IMR-90 (cell line): ENCODE results near the gene FGF12. TPM values are rescaled to one million over a fixed set of nuclear protein-coding genes. Genes with fewer than 3 reads are reported as not detected.

Experiments
- ATAC-seq: fragments of 200-7000 bp; cut with Tn5 transposase; 2 replicates; pipeline ENCODE4 v1.9.1; 2020; ENCODE audit warnings: low read depth, mild to moderate bottlenecking, moderate library complexity
- BruUV-seq: library from RNA; stranded (reverse); fragments of 400-500 nt; replicated peaks from 2 replicates; lab custom pipeline; 2021; lab: Mats Ljungman, UMichigan
- CTCF ChIA-PET: fragments of 300-600 bp; formaldehyde crosslinking; extraction: SDS; loops from one replicate; lab custom pipeline; 2021; ENCODE audit warnings: antibody characterized with exemption; lab: Yijun Ruan, JAX
- POLR2A ChIA-PET: fragments of 300-600 bp; sonication (Branson Sonifier 250); formaldehyde crosslinking; loops from one replicate; lab custom pipeline; 2022; ENCODE audit warnings: antibody characterized with exemption; ENCODE audit not compliant: unreplicated experiment; lab: Charles Lee
- DNase-seq: peaks from one replicate; pipeline ENCODE4 v3.0.0; 2013
- H2AFZ ChIP-seq: replicated peaks from 2 replicates; pipeline ENCODE3; 2013; ENCODE audit warnings: low read length, mild to moderate bottlenecking; ENCODE audit not compliant: poor library complexity
- H2AK5ac ChIP-seq: 2 replicates; pipeline ENCODE4 v1.6.1; 2013; ENCODE audit warnings: low read depth, low read length, inconsistent platforms
- H2AK9ac ChIP-seq: replicated peaks from 2 replicates; pipeline ENCODE3; 2013; ENCODE audit warnings: mild to moderate bottlenecking, low read depth, low read length, moderate library complexity; ENCODE audit not compliant: poor library complexity
- H2BK120ac ChIP-seq: 2 replicates; pipeline ENCODE4 v1.6.1; 2013; ENCODE audit warnings: low read depth, low read length, inconsistent platforms
- H2BK15ac ChIP-seq: 3 replicates; pipeline ENCODE4 v1.6.1; 2013; ENCODE audit warnings: low read depth, low read length, inconsistent platforms
- H2BK20ac ChIP-seq: 2 replicates; pipeline ENCODE4 v1.6.1; 2013; ENCODE audit warnings: low read depth, mild to moderate bottlenecking, inconsistent platforms, low read length, moderate library complexity
- H2BK5ac ChIP-seq: 2 replicates; pipeline ENCODE4 v1.6.1; 2013; ENCODE audit warnings: mild to moderate bottlenecking, low read depth, low read length, inconsistent platforms; ENCODE audit not compliant: poor library complexity, severe bottlenecking
- H3K14ac ChIP-seq: replicated peaks from 2 replicates; pipeline ENCODE4 v1.6.1; 2013; ENCODE audit warnings: low read depth, low read length, inconsistent platforms
- H3K18ac ChIP-seq: 2 replicates; pipeline ENCODE4 v1.6.1; 2013; ENCODE audit warnings: low read depth, low read length, control low read depth
- H3K23ac ChIP-seq: 2 replicates; pipeline ENCODE4 v1.6.1; 2013; ENCODE audit warnings: low read depth, low read length, inconsistent platforms
- H3K27ac ChIP-seq: 2 replicates; pipeline ENCODE4 v1.5.1; 2013; ENCODE audit warnings: mild to moderate bottlenecking, control low read depth, low read length; ENCODE audit not compliant: insufficient read depth
- H3K27me3 ChIP-seq: 2 replicates; pipeline ENCODE4 v1.6.1; 2013; ENCODE audit warnings: low read length; ENCODE audit not compliant: control insufficient read depth, insufficient read depth
- H3K36me3 ChIP-seq: 2 replicates; pipeline ENCODE4 v1.6.1; 2013; ENCODE audit warnings: low read length, mixed read lengths; ENCODE audit not compliant: control insufficient read depth, insufficient read depth
- H3K4ac ChIP-seq: 2 replicates; pipeline ENCODE4 v1.6.1; 2013; ENCODE audit warnings: low read depth, low read length, inconsistent platforms
- H3K4me1 ChIP-seq: 2 replicates; pipeline ENCODE4 v1.6.1; 2013; ENCODE audit warnings: low read length, mixed read lengths; ENCODE audit not compliant: control insufficient read depth, insufficient read depth
- H3K4me2 ChIP-seq: 2 replicates; pipeline ENCODE4 v1.6.1; 2013; ENCODE audit warnings: low read depth, mild to moderate bottlenecking, control low read depth, low read length, moderate library complexity
- H3K4me3 ChIP-seq: 2 replicates; pipeline ENCODE4 v1.5.1; 2013; ENCODE audit warnings: low read depth, mild to moderate bottlenecking, control low read depth, low read length, moderate library complexity; ENCODE audit not compliant: insufficient read depth
- H3K56ac ChIP-seq: 2 replicates; pipeline ENCODE4 v1.6.1; 2013; ENCODE audit warnings: low read length, inconsistent platforms; ENCODE audit not compliant: insufficient read depth; ENCODE audit errors: extremely low read depth
- H3K79me1 ChIP-seq, 2 experiments: 2 replicates each; pipeline ENCODE4 v1.6.1; 2013; ENCODE audit warnings: low read length in 2 of 2, inconsistent platforms in 1 of 2, low read depth in 1 of 2
- H3K9ac ChIP-seq: 2 replicates; pipeline ENCODE4 v1.6.1; 2013; ENCODE audit warnings: low read depth, low read length, control low read depth
- H3K9me1 ChIP-seq: 2 replicates; pipeline ENCODE4 v1.6.1; 2013; ENCODE audit warnings: low read length, inconsistent platforms; ENCODE audit not compliant: insufficient read depth
- H3K9me3 ChIP-seq: 2 replicates; pipeline ENCODE4 v1.6.1; 2013; ENCODE audit warnings: low read length; ENCODE audit not compliant: control insufficient read depth, insufficient read depth
- H4K20me1 ChIP-seq: 2 replicates; pipeline ENCODE4 v1.6.1; 2013; ENCODE audit warnings: low read length, inconsistent platforms; ENCODE audit not compliant: insufficient read depth
- H4K5ac ChIP-seq: 2 replicates; pipeline ENCODE4 v1.6.1; 2013; ENCODE audit warnings: mild to moderate bottlenecking, low read depth, low read length, control low read depth
- H4K8ac ChIP-seq, 2 experiments: 2 replicates each; pipeline ENCODE4 v1.6.1; 2013; ENCODE audit warnings: low read depth in 2 of 2, low read length in 2 of 2, control low read depth in 1 of 2, inconsistent platforms in 1 of 2
- H4K91ac ChIP-seq: 2 replicates; pipeline ENCODE4 v1.6.1; 2013; ENCODE audit warnings: low read depth, low read length, inconsistent platforms; ENCODE audit not compliant: insufficient read depth
- CEBPB ChIP-seq: IDR thresholded peaks from 2 replicates; pipeline ENCODE4 v1.6.1; 2012; ENCODE audit warnings: low read depth, low read length, improper control_type of control experiment
- CTCF ChIP-seq: conservative IDR thresholded peaks from 2 replicates; pipeline ENCODE4 v1.5.1; 2012; ENCODE audit warnings: mild to moderate bottlenecking, low read depth, low read length, improper control_type of control experiment
- FOS ChIP-seq: fragments of 150-350 bp; IDR thresholded peaks from 2 replicates; pipeline ENCODE4 v1.6.1; 2016; ENCODE audit warnings: low read depth, low read length
- MXI1 ChIP-seq: IDR thresholded peaks from 2 replicates; pipeline ENCODE4 v1.6.1; 2012; ENCODE audit warnings: low read depth, mild to moderate bottlenecking, low read length, moderate library complexity, borderline replicate concordance
- RCOR1 ChIP-seq: IDR thresholded peaks from 2 replicates; pipeline ENCODE4 v1.6.1; 2012; ENCODE audit warnings: mild to moderate bottlenecking, low read length, improper control_type of control experiment; ENCODE audit not compliant: insufficient replicate concordance
- RFX5 ChIP-seq: IDR thresholded peaks from 2 replicates; pipeline ENCODE4 v1.8.0; 2012; ENCODE audit warnings: low read depth, mild to moderate bottlenecking, low read length, moderate library complexity
- WGBS, 2 experiments: methylation state at CpG; one replicate each; pipeline versions ENCODE4 v1.1.5 to v1.1.7; 2013; ENCODE audit warnings: missing lambda C conversion rate in 2 of 2; ENCODE audit not compliant: insufficient read length in 1 of 2; ENCODE audit errors: extremely low coverage in 2 of 2; 5-methylcytosine and 5-hydroxymethylcytosine counted together
- dilution Hi-C: fragments of 300-500 bp; cut with HindIII; formaldehyde crosslinking; loops from one replicate; pipeline ENCODE4 v1.14.3; 2018; ENCODE audit warnings: low sequenced_read_pairs; ENCODE audit not compliant: unreplicated experiment
- in situ Hi-C: fragments of 300-500 bp; cut with MboI; formaldehyde crosslinking; loops from 3 replicates; pipeline ENCODE4 v1.14.3; 2019; ENCODE audit warnings: low sequenced_read_pairs, inconsistent platforms, mixed read lengths
- intact Hi-C: fragments of 100-400 bp; cut with micrococcal nuclease; formaldehyde crosslinking; loops from 2 replicates; pipeline ENCODE4 v1.10.0; 2022
- polyA plus RNA-seq, 3 experiments: library from polyadenylated mRNA; depleted of rRNA; stranded (reverse); fragments of >200 nt; gene quantifications; 2 replicates each; pipeline ENCODE4 v1.2.3, GENCODE V29; 2012; ENCODE audit warnings: low replicate concordance in 1 of 3
- total RNA-seq: library from RNA; depleted of rRNA; stranded (reverse); fragments of >200 nt; gene quantifications from 2 replicates; pipeline ENCODE4 v1.2.3, GENCODE V29; 2012

The FGF12 gene
- total and polyA plus RNA-seq, 2 of the 4 experiments (the other 2 are of a cell fraction): not detected

GRCh38 chr3:192573240-192573639 is 154.1 kb downstream of the FGF12 start:
- H3K23ac ChIP-seq: no peak overlapping the region
- H3K56ac ChIP-seq: no peak overlapping the region
- H2AFZ ChIP-seq: no peak overlapping the region
- no peak overlapping the region for H3K9ac ChIP-seq
- no peak overlapping the region for H4K91ac ChIP-seq
- H2BK5ac ChIP-seq: no peak overlapping the region
- no peaks in the 10 kb centered on the region for H4K20me1 ChIP-seq
- H2BK15ac ChIP-seq: no peak overlapping the region
- no peak overlapping the region for H3K18ac ChIP-seq
- no peak for DNase-seq
- H3K4me2 ChIP-seq: no peak overlapping the region
- ChIA-PET POLR2A (no interaction called here), CTCF (no interaction called here)
- dilution Hi-C loops (no loop called here), intact Hi-C loops (no loop called here), in situ Hi-C loops (loop anchor here (25.0 kb wide), 1 partner anchor 464 kb away; no protein-coding TSS in a partner anchor)
- no peaks in the 10 kb centered on the region for H3K79me1 ChIP-seq
- H2BK120ac ChIP-seq: no peak overlapping the region
- H3K9me3 ChIP-seq: no peaks in the 10 kb centered on the region
- H3K27ac ChIP-seq: no peak overlapping the region
- H4K8ac ChIP-seq: no peak overlapping the region
- H3K36me3 ChIP-seq: no peaks in the 10 kb centered on the region
- H3K27me3 ChIP-seq: no peaks in the 10 kb centered on the region
- H3K14ac ChIP-seq: no peak overlapping the region
- H2AK9ac ChIP-seq: no peak overlapping the region
- H2AK5ac ChIP-seq: no peak overlapping the region
- H3K9me1 ChIP-seq: no peaks in the 10 kb centered on the region
- no peak overlapping the region for H3K4ac ChIP-seq
- BruUV-seq: no TSS peak
- no peak overlapping the region for H2BK20ac ChIP-seq
- H4K5ac ChIP-seq: no peak overlapping the region
- no CpG with 5 or more reads among the region's 2 CpGs for WGBS, 2 experiments
- no peak for ATAC-seq
- no peak for TF ChIP-seq CTCF
- no peak for TF ChIP-seq RCOR1
- TF ChIP-seq RFX5: no peak
- TF ChIP-seq MXI1: no peak
- TF ChIP-seq FOS: no peak
- no peak for TF ChIP-seq CEBPB
- H3K4me1 ChIP-seq: no peaks in the 10 kb centered on the region
- no peak overlapping the region for H3K4me3 ChIP-seq
